HL-60 (cell line): ENCODE data around the gene GCNT3.

Experiments used
- DNase-seq, 2 experiments: peaks; one replicate each; pipeline ENCODE4 v3.0.0-alpha.2; 2010 to 2020; ENCODE audit warnings: low read depth in 1 of 2, low spot score in 1 of 2
- H3K27ac ChIP-seq: fragments of 250-450 bp; sonication (Bioruptor Pico); replicated peaks from 2 replicates; pipeline ENCODE4 v1.5.1; 2020; ENCODE audit warnings: mild to moderate bottlenecking, moderate library complexity
- H3K27me3 ChIP-seq: fragments of 250-450 bp; sonication (Bioruptor Pico); 2 replicates; pipeline ENCODE4 v1.5.1; 2021; ENCODE audit warnings: mild to moderate bottlenecking, moderate library complexity; ENCODE audit not compliant: insufficient read depth, poor library complexity, severe bottlenecking
- H3K4me3 ChIP-seq: replicated peaks from 2 replicates; pipeline ENCODE4 v1.5.1; 2011; ENCODE audit warnings: mild to moderate bottlenecking, control low read depth, low read length; ENCODE audit not compliant: insufficient read depth
- CTCF ChIP-seq: IDR thresholded peaks from one replicate; pipeline ENCODE4 v1.5.1; 2011; ENCODE audit warnings: low read length, control low read depth, inconsistent platforms; ENCODE audit not compliant: insufficient read depth
- GABPA ChIP-seq: IDR thresholded peaks from 2 replicates; pipeline ENCODE4 v1.6.1; 2012; ENCODE audit warnings: low read depth
- POLR2AphosphoS5 ChIP-seq: IDR thresholded peaks from 2 replicates; pipeline ENCODE4 v1.6.1; 2012; ENCODE audit warnings: low read depth
- REST ChIP-seq: IDR thresholded peaks from 2 replicates; pipeline ENCODE4 v1.6.1; 2012; ENCODE audit warnings: low read depth; ENCODE audit not compliant: insufficient replicate concordance
- SPI1 ChIP-seq: IDR thresholded peaks from 2 replicates; pipeline ENCODE4 v1.6.1; 2012; ENCODE audit warnings: low read depth, mild to moderate bottlenecking, borderline replicate concordance

The GCNT3 gene

GRCh38 chr15:59569477-59569876 lies 42.1 kb upstream of the GCNT3 start:
- Histone ChIP-seq H3K27ac (no peak overlapping the region), H3K4me3 (no peak overlapping the region), H3K27me3 (no peaks in the 10 kb centered on the region)
- TF ChIP-seq POLR2AphosphoS5: no peak
- no peak for DNase-seq

- H3K27ac ChIP-seq: no peak overlapping the region
- no peak for TF ChIP-seq SPI1
- TF ChIP-seq REST: no peak
- no peak for TF ChIP-seq CTCF
- no peak for TF ChIP-seq GABPA
- TF ChIP-seq POLR2AphosphoS5: no peak
- no peaks in the 10 kb centered on the region for H3K27me3 ChIP-seq
- no peak for DNase-seq
- H3K4me3 ChIP-seq: no peak overlapping the region
These were observed 41.3 kb upstream of the GCNT3 start for GRCh38 chr15:59570315-59570714.

- Histone ChIP-seq H3K27me3 (no peaks in the 10 kb centered on the region), H3K27ac (no peak overlapping the region), H3K4me3 (no peak overlapping the region)
- TF ChIP-seq SPI1: no peak
- no peak for TF ChIP-seq POLR2AphosphoS5
- no peak for TF ChIP-seq REST
- TF ChIP-seq CTCF: no peak
- no peak for TF ChIP-seq GABPA
- no peak for DNase-seq
These were observed 40.0 kb upstream of the GCNT3 start for GRCh38 chr15:59571606-59572005.

- no peak overlapping the region for H3K27ac ChIP-seq
- TF ChIP-seq SPI1 (no peak), GABPA (no peak), POLR2AphosphoS5 (no peak), REST (no peak), CTCF (no peak)
- no peak for DNase-seq
These were observed 28.5 kb upstream of the GCNT3 start for GRCh38 chr15:59583088-59583487.

More at GRCh38 chr15:59583088-59583487, 28.5 kb upstream of the GCNT3 start:
- H3K4me3 ChIP-seq: no peak overlapping the region
- no peaks in the 10 kb centered on the region for H3K27me3 ChIP-seq
